ENCODE results near the gene TRIM66.

DNA sequence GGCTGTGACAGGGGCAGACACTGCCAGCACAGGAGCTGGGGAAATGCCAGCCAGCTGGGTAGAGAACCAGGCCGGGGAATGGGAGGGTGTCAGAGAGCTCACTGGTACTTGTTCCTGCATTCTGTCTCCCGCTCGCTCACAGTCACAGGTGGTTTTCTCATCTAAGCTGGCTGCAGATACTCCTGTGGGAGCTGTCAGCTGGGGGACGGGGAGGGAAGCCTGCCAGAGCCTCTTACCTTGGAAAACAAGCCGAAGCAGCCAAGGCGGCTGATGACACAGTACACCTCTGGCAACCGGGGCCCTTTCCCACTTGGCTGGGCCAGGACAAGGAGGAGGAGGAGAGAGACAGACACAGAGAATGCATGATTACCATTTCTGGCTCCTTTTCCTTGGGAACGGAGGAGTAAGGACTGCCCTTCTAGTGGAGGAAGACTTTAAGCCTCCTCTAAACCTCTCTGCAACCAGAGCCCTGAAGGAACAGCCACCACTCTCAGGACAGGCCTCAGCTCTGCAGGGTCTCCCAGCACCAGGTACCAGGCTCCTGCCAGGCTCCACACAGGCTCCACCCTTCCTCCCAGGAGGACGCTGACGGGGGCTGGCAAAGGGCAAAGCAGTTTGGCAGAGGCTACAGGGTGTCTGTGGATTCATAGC is 25.2 kb upstream of the TRIM66 start:
- no peak for TF ChIP-seq EZH2phosphoT487 (IDR thresholded peaks at IDR 0.05; ENCODE audit: borderline replicate concordance, low read depth, low read length)
- TF ChIP-seq, protein P1, sequence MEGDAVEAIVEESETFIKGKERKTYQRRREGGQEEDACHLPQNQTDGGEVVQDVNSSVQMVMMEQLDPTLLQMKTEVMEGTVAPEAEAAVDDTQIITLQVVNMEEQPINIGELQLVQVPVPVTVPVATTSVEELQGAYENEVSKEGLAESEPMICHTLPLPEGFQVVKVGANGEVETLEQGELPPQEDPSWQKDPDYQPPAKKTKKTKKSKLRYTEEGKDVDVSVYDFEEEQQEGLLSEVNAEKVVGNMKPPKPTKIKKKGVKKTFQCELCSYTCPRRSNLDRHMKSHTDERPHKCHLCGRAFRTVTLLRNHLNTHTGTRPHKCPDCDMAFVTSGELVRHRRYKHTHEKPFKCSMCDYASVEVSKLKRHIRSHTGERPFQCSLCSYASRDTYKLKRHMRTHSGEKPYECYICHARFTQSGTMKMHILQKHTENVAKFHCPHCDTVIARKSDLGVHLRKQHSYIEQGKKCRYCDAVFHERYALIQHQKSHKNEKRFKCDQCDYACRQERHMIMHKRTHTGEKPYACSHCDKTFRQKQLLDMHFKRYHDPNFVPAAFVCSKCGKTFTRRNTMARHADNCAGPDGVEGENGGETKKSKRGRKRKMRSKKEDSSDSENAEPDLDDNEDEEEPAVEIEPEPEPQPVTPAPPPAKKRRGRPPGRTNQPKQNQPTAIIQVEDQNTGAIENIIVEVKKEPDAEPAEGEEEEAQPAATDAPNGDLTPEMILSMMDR (conservative IDR thresholded peaks at IDR 0.05; ENCODE audit: low read length): no peak
